Erythroblast (primary cell): ENCODE data around the gene SPATA16.
"Not testable (repeated sequence)": the region's sequence is repeated elsewhere in the genome, so short reads cannot be mapped to it uniquely, and the experiment has no call there.

Source experiments
- GATA1 ChIP-seq: IDR thresholded peaks from 2 replicates; pipeline ENCODE4 v1.6.1; 2011; ENCODE audit warnings: low read depth, mild to moderate bottlenecking, control low read depth, low read length, moderate library complexity
- POLR2A ChIP-seq: IDR thresholded peaks from 2 replicates; pipeline ENCODE4 v1.6.1; 2011; ENCODE audit warnings: mild to moderate bottlenecking, low read length

DNA sequence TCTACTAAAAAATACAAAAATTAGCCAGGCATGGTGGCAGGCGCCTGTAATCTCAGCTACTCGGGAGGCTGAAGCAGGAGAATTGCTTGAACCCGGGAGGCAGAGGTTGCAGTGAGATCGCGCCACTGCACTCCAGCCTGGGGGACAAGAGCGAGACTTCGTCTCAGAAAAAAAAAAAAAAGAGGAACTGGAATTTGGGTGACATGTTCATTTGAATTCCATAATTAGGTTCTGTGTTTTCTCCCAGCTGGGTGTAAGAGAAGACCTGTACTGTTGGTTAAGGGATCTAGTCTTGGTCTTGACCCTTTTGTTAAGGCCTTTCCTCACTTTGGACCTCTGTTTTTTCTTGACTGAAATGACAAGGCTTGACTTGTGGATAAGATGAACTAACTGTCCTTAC, 120.9 kb downstream of the SPATA16 start:
- not testable (repeated sequence) for TF ChIP-seq POLR2A, GATA1
